Caco-2 (cell line): Measurements from ENCODE around the gene SFXN2. TPM values are rescaled to one million over a fixed set of nuclear protein-coding genes. Genes with fewer than 3 reads are reported as not detected.

ENCODE experiments used
- BruUV-seq: library from RNA; stranded (reverse); fragments of 400-500 nt; replicated peaks from 2 replicates; lab custom pipeline; 2021; lab: Mats Ljungman, UMichigan
- CTCF ChIA-PET: fragments of 300-600 bp; sonication (Branson Sonifier 250); formaldehyde crosslinking; loops from one replicate; lab custom pipeline; 2022; ENCODE audit warnings: antibody characterized with exemption; lab: Charles Lee
- POLR2A ChIA-PET: fragments of 300-600 bp; sonication (Branson Sonifier 250); formaldehyde crosslinking; loops from one replicate; lab custom pipeline; 2022; ENCODE audit warnings: antibody characterized with exemption; lab: Charles Lee
- DNase-seq, 2 experiments: peaks; one replicate each; pipeline versions ENCODE4 v3.0.0 to v3.0.0-alpha.2; 2020 to 2022
- H3K27me3 ChIP-seq: replicated peaks from 2 replicates; pipeline ENCODE4 v1.6.0; 2011; ENCODE audit warnings: low read length; ENCODE audit not compliant: control insufficient read depth, insufficient read depth
- H3K36me3 ChIP-seq: 2 replicates; pipeline ENCODE4 v1.5.1; 2011; ENCODE audit warnings: low read length; ENCODE audit not compliant: control insufficient read depth, insufficient read depth
- H3K4me1 ChIP-seq: fragments of 250-450 bp; sonication (Bioruptor Pico); 2 replicates; pipeline ENCODE4 v1.5.1; 2020; ENCODE audit warnings: mild to moderate bottlenecking
- H3K4me3 ChIP-seq: 2 replicates; pipeline ENCODE4 v1.5.1; 2011; ENCODE audit warnings: low read depth, mild to moderate bottlenecking, control low read depth, low read length
- H3K9me3 ChIP-seq: fragments of 250-450 bp; sonication (Bioruptor Pico); 2 replicates; pipeline ENCODE4 v1.5.1; 2020; ENCODE audit warnings: mild to moderate bottlenecking, moderate library complexity
- H3K27ac Mint-ChIP-seq: one replicate; pipeline ENCODE4 v1.8.0; 2022; ENCODE audit warnings: mixed read lengths; ENCODE audit not compliant: unreplicated experiment
- H3K27me3 Mint-ChIP-seq: one replicate; pipeline ENCODE4 v1.8.0; 2022; ENCODE audit warnings: mixed read lengths; ENCODE audit not compliant: insufficient read depth, unreplicated experiment
- H3K36me3 Mint-ChIP-seq: one replicate; pipeline ENCODE4 v1.8.0; 2022; ENCODE audit warnings: mild to moderate bottlenecking, mixed read lengths; ENCODE audit not compliant: insufficient read depth, unreplicated experiment
- H3K4me1 Mint-ChIP-seq: one replicate; pipeline ENCODE4 v1.8.0; 2022; ENCODE audit warnings: low read depth, mixed read lengths; ENCODE audit not compliant: unreplicated experiment
- H3K4me3 Mint-ChIP-seq: one replicate; pipeline ENCODE4 v1.8.0; 2022; ENCODE audit warnings: mild to moderate bottlenecking, moderate library complexity, mixed read lengths; ENCODE audit not compliant: unreplicated experiment
- H3K9me3 Mint-ChIP-seq: one replicate; pipeline ENCODE4 v1.8.0; 2022; ENCODE audit warnings: mixed read lengths; ENCODE audit not compliant: unreplicated experiment
- CTCF ChIP-seq, 2 experiments: fragments of 200-600 bp in 1 of 2; IDR thresholded peaks; 1 replicate in 1 of 2; 2 replicates in 1 of 2; pipeline versions ENCODE4 v1.5.1 to v1.8.0; 2011 to 2022; ENCODE audit warnings: antibody characterized with exemption in 1 of 2, control low read depth in 1 of 2, inconsistent platforms in 1 of 2, low read depth in 1 of 2, low read length in 1 of 2, mild to moderate bottlenecking in 1 of 2, moderate library complexity in 1 of 2; ENCODE audit not compliant: insufficient read depth in 1 of 2, severe bottlenecking in 1 of 2, unreplicated experiment in 1 of 2
- intact Hi-C: fragments of 100-400 bp; cut with micrococcal nuclease; formaldehyde crosslinking; loops from one replicate; pipeline ENCODE4 v1.10.0; 2022; ENCODE audit not compliant: unreplicated experiment
- total RNA-seq: library from RNA; stranded (reverse); gene quantifications from 2 replicates; pipeline ENCODE4 v1.2.3, GENCODE V29; 2022

The SFXN2 gene
- total RNA-seq, 1 experiment from 2014 or later: 40.0 TPM

GRCh38 chr10:102670871-102671434 lies 43.5 kb upstream of the SFXN2 start:
- POLR2A ChIA-PET: no interaction called here
- Histone ChIP-seq H3K27me3 (no peaks in the 10 kb centered on the region), H3K4me3 (no peak overlapping the region), H3K4me1 (peaks cover 6% of the 10 kb centered on the region; the same call in 1 of the 2 replicates), H3K36me3 (no peaks in the 10 kb centered on the region), H3K9me3 (no peaks in the 10 kb centered on the region)
- Mint-ChIP-seq H3K27ac (no peak overlapping the region), H3K9me3 (no peaks in the 10 kb centered on the region), H3K36me3 (no peaks in the 10 kb centered on the region), H3K27me3 (no peaks in the 10 kb centered on the region), H3K4me1 (no peaks in the 10 kb centered on the region), H3K4me3 (no peak overlapping the region)
- DNase-seq: no peak
- intact Hi-C loops: no loop called here
- no peak for TF ChIP-seq CTCF (IDR thresholded peaks at IDR 0.05; ENCODE audit: insufficient read depth in 1 of 2, low read depth in 1 of 2, low read length in 1 of 2, severe bottlenecking in 1 of 2, unreplicated experiment in 1 of 2)
- BruUV-seq: no TSS peak
- CTCF ChIA-PET: interaction anchor here (1.1 kb wide), 1 partner anchor 11 kb away, joined by 3 read pairs; no protein-coding TSS in a partner anchor

- CTCF ChIA-PET: no interaction called here
These were observed 41.1 kb upstream of the SFXN2 start for GRCh38 chr10:102673236-102673818.

More at GRCh38 chr10:102673236-102673818, 41.1 kb upstream of the SFXN2 start:
- no TSS peak for BruUV-seq
- Mint-ChIP-seq H3K4me1 (no peaks in the 10 kb centered on the region), H3K27me3 (no peaks in the 10 kb centered on the region), H3K9me3 (no peaks in the 10 kb centered on the region), H3K27ac (no peak overlapping the region), H3K36me3 (no peaks in the 10 kb centered on the region), H3K4me3 (no peak overlapping the region)
- H3K9me3 ChIP-seq: no peaks in the 10 kb centered on the region
- peaks cover 6% of the 10 kb centered on the region; the same call in 1 of the 2 replicates for H3K4me1 ChIP-seq
- intact Hi-C loops: no loop called here
- no peaks in the 10 kb centered on the region for H3K27me3 ChIP-seq
- H3K36me3 ChIP-seq: no peaks in the 10 kb centered on the region
- no peak for DNase-seq
- no peak overlapping the region for H3K4me3 ChIP-seq
- POLR2A ChIA-PET: no interaction called here
- TF ChIP-seq CTCF (IDR thresholded peaks at IDR 0.05; ENCODE audit: insufficient read depth in 1 of 2, low read depth in 1 of 2, low read length in 1 of 2, severe bottlenecking in 1 of 2, unreplicated experiment in 1 of 2): no peak
